H9 (cell line): ENCODE results near the gene TYRP1. TPM values are rescaled to one million over a fixed set of nuclear protein-coding genes. Genes with fewer than 3 reads are reported as not detected.
A peak's percentile ranks its signal among the peaks of the same experiment; 100 is the strongest.

Source experiments
- DNase-seq: peaks from one replicate; pipeline ENCODE4 v3.0.0-alpha.2; 2017
- H2AFZ ChIP-seq: one replicate; pipeline ENCODE4 v1.6.1; 2013; ENCODE audit warnings: mild to moderate bottlenecking, low read length, control low read depth, moderate library complexity
- H2AK5ac ChIP-seq: 2 replicates; pipeline ENCODE4 v1.6.1; 2013; ENCODE audit warnings: low read length, control low read depth, mixed read lengths; ENCODE audit not compliant: insufficient read length
- H2BK120ac ChIP-seq: one replicate; pipeline ENCODE4 v1.6.1; 2013; ENCODE audit warnings: low read depth, mild to moderate bottlenecking, low read length, control low read depth, inconsistent platforms; ENCODE audit not compliant: poor library complexity, severe bottlenecking
- H2BK12ac ChIP-seq: 2 replicates; pipeline ENCODE4 v1.6.1; 2013; ENCODE audit warnings: low read length, control low read depth, mixed read lengths, low read depth; ENCODE audit not compliant: insufficient read length
- H2BK15ac ChIP-seq: 2 replicates; pipeline ENCODE4 v1.6.1; 2013; ENCODE audit warnings: low read depth, low read length, control low read depth
- H2BK20ac ChIP-seq: one replicate; pipeline ENCODE4 v1.6.1; 2013; ENCODE audit warnings: low read depth, mild to moderate bottlenecking, low read length, control low read depth, inconsistent platforms; ENCODE audit not compliant: poor library complexity, severe bottlenecking
- H2BK5ac ChIP-seq: 2 replicates; pipeline ENCODE4 v1.6.1; 2013; ENCODE audit warnings: low read length, control low read depth, mixed read lengths; ENCODE audit not compliant: insufficient read length
- H3K14ac ChIP-seq: 2 replicates; pipeline ENCODE4 v1.6.1; 2013; ENCODE audit warnings: low read length, control low read depth; ENCODE audit not compliant: insufficient read depth
- H3K18ac ChIP-seq: 2 replicates; pipeline ENCODE4 v1.6.1; 2013; ENCODE audit warnings: low read depth, mild to moderate bottlenecking, mixed read lengths, low read length, control low read depth; ENCODE audit not compliant: insufficient read length
- H3K23ac ChIP-seq: 2 replicates; pipeline ENCODE4 v1.6.1; 2013; ENCODE audit warnings: low read length, control low read depth, mixed read lengths, low read depth; ENCODE audit not compliant: insufficient read length
- H3K23me2 ChIP-seq: 2 replicates; pipeline ENCODE4 v1.6.1; 2013; ENCODE audit warnings: low read depth, mild to moderate bottlenecking, mixed read lengths, low read length, control low read depth; ENCODE audit not compliant: insufficient read length, poor library complexity, severe bottlenecking
- H3K27ac ChIP-seq: 2 replicates; pipeline ENCODE4 v1.5.1; 2013; ENCODE audit warnings: low read length, control low read depth, mixed read lengths, low read depth; ENCODE audit not compliant: insufficient read length
- H3K27me3 ChIP-seq: 2 replicates; pipeline ENCODE4 v1.6.1; 2013; ENCODE audit warnings: low read length, control low read depth, inconsistent platforms; ENCODE audit not compliant: insufficient read depth
- H3K4ac ChIP-seq: 2 replicates; pipeline ENCODE4 v1.6.1; 2013; ENCODE audit warnings: low read depth, mild to moderate bottlenecking, control low read depth, inconsistent platforms, low read length, moderate library complexity
- H3K4me1 ChIP-seq: 2 replicates; pipeline ENCODE4 v1.6.1; 2013; ENCODE audit warnings: low read length, control low read depth, inconsistent platforms; ENCODE audit not compliant: insufficient read depth
- H3K4me2 ChIP-seq: 2 replicates; pipeline ENCODE4 v1.6.1; 2013; ENCODE audit warnings: low read length, control low read depth, mixed read lengths; ENCODE audit not compliant: insufficient read length, insufficient read depth
- H3K56ac ChIP-seq: 2 replicates; pipeline ENCODE4 v1.6.1; 2013; ENCODE audit warnings: low read depth, mild to moderate bottlenecking, mixed read lengths, low read length, control low read depth; ENCODE audit not compliant: insufficient read length
- H3K79me1 ChIP-seq: 2 replicates; pipeline ENCODE4 v1.6.1; 2013; ENCODE audit warnings: low read depth, mild to moderate bottlenecking, moderate library complexity, low read length, control low read depth, inconsistent platforms; ENCODE audit not compliant: insufficient read depth, poor library complexity, severe bottlenecking
- H3K79me2 ChIP-seq: 2 replicates; pipeline ENCODE4 v1.6.1; 2013; ENCODE audit warnings: low read length, control low read depth, inconsistent platforms; ENCODE audit not compliant: insufficient read depth
- H3K9ac ChIP-seq: 2 replicates; pipeline ENCODE4 v1.6.1; 2013; ENCODE audit warnings: low read length, control low read depth, mixed read lengths; ENCODE audit not compliant: insufficient read length; ENCODE audit errors: extremely low read depth
- H3K9me3 ChIP-seq: one replicate; pipeline ENCODE4 v1.6.1; 2013; ENCODE audit warnings: low read depth, low read length, inconsistent platforms; ENCODE audit not compliant: control insufficient read depth
- H3T11ph ChIP-seq: one replicate; pipeline ENCODE4 v1.6.1; 2013; ENCODE audit warnings: mild to moderate bottlenecking, low read length, control low read depth, inconsistent platforms
- H4K20me1 ChIP-seq: one replicate; pipeline ENCODE4 v1.6.1; 2013; ENCODE audit not compliant: control insufficient read depth, insufficient read length, insufficient read depth
- H4K5ac ChIP-seq: 2 replicates; pipeline ENCODE4 v1.6.1; 2013; ENCODE audit warnings: low read depth, mild to moderate bottlenecking, mixed read lengths, low read length, control low read depth; ENCODE audit not compliant: insufficient read length
- H4K8ac ChIP-seq: replicated peaks from 2 replicates; pipeline ENCODE4 v1.6.1; 2013; ENCODE audit warnings: low read length, control low read depth, mixed read lengths, low read depth; ENCODE audit not compliant: insufficient read length
- H4K91ac ChIP-seq: 2 replicates; pipeline ENCODE4 v1.6.1; 2013; ENCODE audit warnings: low read depth, mild to moderate bottlenecking, moderate library complexity, mixed read lengths, low read length, control low read depth; ENCODE audit not compliant: insufficient read length
- H3K27ac Mint-ChIP-seq, 3 experiments: 2 replicates in 2 of 3; 3 replicates in 1 of 3; pipeline ENCODE4 v1.8.0; 2020 to 2021; ENCODE audit warnings: mixed read lengths in 3 of 3, mild to moderate bottlenecking in 1 of 3, moderate library complexity in 1 of 3
- H3K27me3 Mint-ChIP-seq: 2 replicates; pipeline ENCODE4 v1.8.0; 2021; ENCODE audit warnings: low read depth, mild to moderate bottlenecking, moderate library complexity, mixed read lengths
- H3K36me3 Mint-ChIP-seq, 3 experiments: 2 replicates in 2 of 3; 3 replicates in 1 of 3; pipeline ENCODE4 v1.8.0; 2020 to 2021; ENCODE audit warnings: low read depth in 3 of 3, mixed read lengths in 3 of 3; ENCODE audit not compliant: insufficient read depth in 1 of 3
- H3K4me1 Mint-ChIP-seq, 2 experiments: 2 replicates each; pipeline ENCODE4 v1.8.0; 2020; ENCODE audit warnings: mixed read lengths in 2 of 2
- H3K4me3 Mint-ChIP-seq, 2 experiments: 2 replicates in 1 of 2; 3 replicates in 1 of 2; pipeline ENCODE4 v1.8.0; 2020 to 2021; ENCODE audit warnings: mild to moderate bottlenecking in 2 of 2, mixed read lengths in 2 of 2, moderate library complexity in 1 of 2
- H3K9me3 Mint-ChIP-seq, 2 experiments: 2 replicates in 1 of 2; 3 replicates in 1 of 2; pipeline ENCODE4 v1.8.0; 2020; ENCODE audit warnings: mild to moderate bottlenecking in 2 of 2, mixed read lengths in 2 of 2, moderate library complexity in 1 of 2
- CTCF ChIP-seq: fragments of 200-600 bp; sonication (generic); conservative IDR thresholded peaks from 3 replicates; pipeline ENCODE4 v1.8.0; 2021; ENCODE audit warnings: antibody characterized with exemption, mild to moderate bottlenecking
- total RNA-seq: library from RNA; stranded (reverse); gene quantifications from 2 replicates; pipeline ENCODE4 v1.2.1, GENCODE V29; 2021

Gene TYRP1
- total RNA-seq, 1 experiment from 2014 or later, result not detected

GRCh38 chr9:12699529-12699928, 6.3 kb downstream of the TYRP1 start:
- no peak overlapping the region for H4K5ac ChIP-seq
- no peak overlapping the region for H4K8ac ChIP-seq
- Mint-ChIP-seq H3K27ac (no peak overlapping the region), H3K4me1 (0 out of 4 replicates have a peak, but pooled peaks cover 0 to 3% of the 10 kb centered on the region in 2 experiments), H3K27me3 (no peaks in the 10 kb centered on the region), H3K36me3 (no peaks in the 10 kb centered on the region), H3K9me3 (no peaks in the 10 kb centered on the region), H3K4me3 (no peak overlapping the region)
- no peak overlapping the region for H3K4me2 ChIP-seq
- no peaks in the 10 kb centered on the region for H3K79me2 ChIP-seq
- no peak overlapping the region for H2BK5ac ChIP-seq
- H2BK15ac ChIP-seq, result no peak overlapping the region
- H2BK12ac ChIP-seq, result no peak overlapping the region
- H2AK5ac ChIP-seq, result no peak overlapping the region
- no peak overlapping the region for H3K18ac ChIP-seq
- no peak overlapping the region for H3K56ac ChIP-seq
- H3K27me3 ChIP-seq, result no peaks in the 10 kb centered on the region
- H4K20me1 ChIP-seq, result no peaks in the 10 kb centered on the region
- no peak for DNase-seq
- TF ChIP-seq CTCF, result peak; percentile 50; the same call in 2 of the 3 replicates
- no peak overlapping the region for H3K27ac ChIP-seq
- H3K9me3 ChIP-seq, result no peaks in the 10 kb centered on the region
- H3T11ph ChIP-seq, result no peak overlapping the region
- no peaks in the 10 kb centered on the region for H3K4me1 ChIP-seq
- no peak overlapping the region for H2BK120ac ChIP-seq
- no peaks in the 10 kb centered on the region for H3K79me1 ChIP-seq
- no peak overlapping the region for H2AFZ ChIP-seq
- H3K23me2 ChIP-seq, result no peaks in the 10 kb centered on the region
- no peak overlapping the region for H4K91ac ChIP-seq
- no peak overlapping the region for H2BK20ac ChIP-seq
- H3K4ac ChIP-seq, result no peak overlapping the region
- no peak overlapping the region for H3K14ac ChIP-seq
- no peak overlapping the region for H3K9ac ChIP-seq
- H3K23ac ChIP-seq, result no peak overlapping the region
